Stimulated activated CD4-positive, alpha-beta T cell treated with anti-CD3 and anti-CD28 coated beads, TNF-alpha, amount 100 ng/mL, for 4 hours (primary cell): ENCODE results near the gene GNG13.
"Not testable (repeated sequence)": the region's sequence is repeated elsewhere in the genome, so short reads cannot be mapped to it uniquely, and the experiment has no call there.

Experiments used
- DNase-seq, 3 experiments: peaks; one replicate each; pipeline ENCODE4 v3.0.0-alpha.2; 2020; ENCODE audit warnings: low read depth in 3 of 3

GNG13 gene, protein sequence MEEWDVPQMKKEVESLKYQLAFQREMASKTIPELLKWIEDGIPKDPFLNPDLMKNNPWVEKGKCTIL

DNA sequence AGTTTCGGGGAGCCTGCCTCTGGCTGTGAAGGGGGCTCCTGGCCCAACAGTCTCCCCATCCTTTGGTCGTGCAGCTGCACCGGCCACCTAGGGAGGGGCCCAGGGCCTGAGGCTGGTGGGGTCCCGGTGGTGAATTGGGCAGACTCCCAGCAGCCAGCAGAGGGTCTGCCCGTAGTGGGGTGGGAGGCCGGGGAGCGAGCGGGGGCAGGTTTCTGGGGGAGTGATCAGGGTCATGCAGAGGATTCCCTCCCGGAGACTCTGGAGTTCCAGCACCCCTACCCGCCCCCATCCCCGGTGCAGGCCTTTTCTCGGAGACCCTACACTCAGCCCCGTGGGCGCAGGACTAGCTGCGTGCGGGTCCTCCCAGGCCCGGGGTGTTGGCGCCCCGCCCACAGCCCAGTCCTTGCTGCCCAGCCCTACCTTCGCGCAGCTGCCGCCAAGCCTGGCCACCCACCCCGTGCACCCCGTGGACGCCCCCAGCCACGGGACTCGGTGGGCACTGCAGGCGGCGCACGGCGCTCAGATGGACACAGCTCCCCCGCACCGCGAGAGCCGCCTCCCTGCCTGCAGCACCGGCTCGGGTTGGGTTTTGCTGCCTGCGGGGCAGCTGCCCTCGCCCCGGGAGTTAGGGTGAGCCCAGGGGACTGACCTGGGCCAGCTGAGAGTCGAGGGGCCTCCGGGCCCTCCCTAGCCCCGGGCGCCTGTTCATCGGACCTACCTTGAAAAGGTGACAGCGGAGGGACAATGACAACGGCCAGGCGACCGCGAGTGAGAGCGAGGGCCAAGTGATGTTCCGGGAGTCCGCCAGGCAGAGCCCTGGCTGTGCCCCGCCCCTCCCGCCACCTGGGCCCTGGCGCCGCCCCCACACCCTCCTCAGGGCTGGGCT lies at the start of gene GNG13:
Gene GNG13, minus strand, starts transcription at position 787 of the 886 bp plus-strand sequence. CDS start 1,657 bp downstream, outside the sequence.
- DNase-seq = no peak

DNA sequence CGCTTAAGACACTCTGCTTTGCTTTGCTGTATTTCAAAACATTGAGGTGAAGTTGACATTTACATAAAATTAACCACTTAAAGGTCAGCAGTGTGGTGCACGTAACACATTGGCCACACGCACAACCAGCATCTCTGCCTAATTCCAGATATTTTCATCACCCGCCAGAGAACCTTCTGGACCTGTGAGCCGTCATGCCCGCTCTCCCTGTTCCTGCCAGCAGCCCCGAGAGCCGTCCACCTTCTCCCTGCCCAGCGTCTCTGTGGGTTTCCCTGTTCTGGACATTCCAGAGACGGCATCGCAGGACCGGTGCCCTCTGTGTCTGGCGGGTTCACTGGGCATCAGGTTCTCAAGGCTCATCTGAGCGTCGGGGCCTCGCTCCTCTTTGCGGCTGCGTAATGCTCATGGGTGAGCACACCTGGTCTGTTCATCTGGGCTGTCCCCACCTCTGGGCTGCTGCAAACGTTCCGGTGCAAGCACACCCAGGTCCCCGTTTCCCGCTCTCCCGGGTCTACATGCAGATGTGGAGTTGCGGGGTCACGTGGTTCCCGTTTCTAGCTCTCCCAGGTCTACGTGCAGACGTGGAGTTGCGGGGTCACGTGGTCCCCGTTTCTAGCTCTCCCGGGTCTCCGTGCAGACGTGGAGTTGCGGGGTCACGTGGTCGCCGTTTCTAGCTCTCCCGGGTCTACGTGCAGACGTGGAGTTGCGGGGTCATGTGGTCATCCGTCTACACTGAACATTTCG lies 48.1 kb upstream of the GNG13 start:
- no peak for DNase-seq

DNA sequence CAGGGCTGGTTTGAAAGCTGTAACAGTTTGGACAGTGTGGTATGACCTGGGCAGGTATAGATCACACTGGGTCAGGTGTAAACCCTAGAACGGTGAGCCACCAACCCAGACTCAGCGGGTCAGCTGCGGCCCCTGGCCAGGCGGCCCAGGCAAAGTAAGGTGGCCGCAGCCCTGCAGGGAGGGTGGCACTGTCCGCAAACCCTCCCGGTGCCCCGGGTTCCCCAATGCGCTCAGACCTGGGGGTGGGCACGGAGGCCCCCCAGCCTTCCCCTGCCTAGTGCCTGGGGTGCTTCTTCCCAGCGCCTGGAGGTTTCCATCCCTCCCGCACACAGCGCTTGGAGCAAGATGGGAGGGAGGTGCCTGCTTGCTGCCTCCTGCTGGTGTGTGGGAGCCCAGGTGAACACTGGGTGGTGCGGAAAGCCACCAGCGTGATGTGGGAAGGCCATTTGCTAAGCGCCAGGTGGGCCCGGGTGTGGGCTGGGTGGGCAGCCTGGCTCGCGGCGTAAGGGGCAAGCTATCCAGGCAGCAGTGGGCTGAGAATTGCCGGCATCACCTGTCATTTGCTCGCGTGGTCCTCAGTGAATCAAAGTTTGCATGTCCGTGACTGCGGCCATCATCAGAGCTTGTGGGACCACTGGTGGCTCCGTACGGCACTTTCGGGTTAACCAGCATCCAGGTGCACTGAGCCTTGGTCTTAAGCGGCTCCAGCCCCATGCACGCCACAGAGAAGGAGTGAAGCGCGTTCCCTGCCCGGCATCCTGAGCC lies 47.3 kb upstream of the GNG13 start:
- DNase-seq = no peak

DNA sequence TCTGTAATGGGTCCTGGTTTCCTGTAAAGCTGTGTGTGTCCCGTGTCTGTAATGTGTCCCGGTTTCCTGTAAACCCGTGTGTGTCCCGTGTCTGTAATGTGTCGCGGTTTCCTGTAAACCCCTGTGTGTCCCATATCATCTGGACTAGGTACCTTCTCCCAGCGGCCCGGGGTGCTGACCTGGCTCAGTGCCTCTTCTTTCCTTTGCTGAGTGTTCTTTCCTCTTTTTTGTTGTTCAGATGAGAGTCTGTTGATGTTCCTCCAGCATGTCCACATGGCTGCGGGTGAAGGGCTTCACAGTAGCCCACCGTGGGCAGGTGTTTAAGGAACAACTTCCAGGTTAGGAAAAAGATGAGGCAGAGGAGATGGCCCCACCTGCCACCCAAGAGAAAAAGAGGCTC lies 46.6 kb upstream of the GNG13 start:
- no peak for DNase-seq

DNA sequence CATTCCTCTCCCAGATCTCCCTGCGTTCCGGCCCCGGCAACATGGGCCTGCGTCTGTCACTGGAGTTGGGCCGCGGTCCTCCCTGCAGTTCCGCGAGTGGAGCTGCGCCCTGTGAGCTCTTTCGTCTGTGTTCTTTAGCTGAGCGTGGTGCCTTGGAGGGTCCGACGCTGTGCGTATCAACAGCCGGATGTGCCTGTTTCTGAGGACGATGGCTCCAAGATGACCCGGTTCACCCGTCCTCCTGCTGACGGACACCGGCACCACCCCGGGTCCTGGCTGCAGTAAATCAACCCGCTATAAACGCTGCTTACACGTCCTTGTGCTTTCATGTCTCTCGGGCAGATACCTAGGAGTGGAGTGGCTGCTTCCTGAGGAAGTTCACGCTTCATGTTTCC lies 44.8 kb upstream of the GNG13 start:
- DNase-seq = no peak

DNA sequence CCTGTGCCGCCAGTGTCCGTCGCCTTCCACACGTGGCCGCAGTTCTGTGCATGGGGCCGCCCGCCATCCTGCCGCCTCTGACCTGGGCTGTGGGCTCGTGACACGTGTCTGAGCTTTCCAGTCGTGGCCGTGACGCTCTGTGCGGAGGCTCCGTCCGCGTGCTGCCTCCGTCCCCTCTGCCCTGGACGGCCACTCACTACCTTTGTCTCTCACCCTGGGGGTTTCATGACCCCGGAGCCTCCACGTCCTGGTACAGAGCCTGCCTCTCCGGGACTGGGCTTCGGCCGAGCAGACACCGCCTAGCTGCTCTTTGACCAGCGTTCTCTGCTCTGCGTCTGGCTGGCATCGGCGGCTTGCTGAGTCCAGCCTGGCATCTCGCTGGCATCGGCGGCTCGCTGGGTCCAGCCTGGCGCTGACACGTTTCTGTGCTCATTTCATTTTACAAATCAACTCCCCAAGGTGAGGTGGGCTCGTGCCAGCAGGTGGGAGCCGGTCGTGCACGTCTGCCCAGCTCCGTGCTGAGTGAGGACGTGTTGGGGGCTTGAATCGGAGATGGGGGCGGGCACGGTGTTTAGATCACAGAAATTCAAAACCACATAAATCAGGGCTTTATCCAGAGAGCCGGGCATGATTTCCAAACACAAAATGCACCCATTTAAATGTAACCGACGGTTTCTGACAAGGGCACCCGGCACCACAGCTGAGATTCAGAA lies 44.3 kb upstream of the GNG13 start:
- DNase-seq = no peak

DNA sequence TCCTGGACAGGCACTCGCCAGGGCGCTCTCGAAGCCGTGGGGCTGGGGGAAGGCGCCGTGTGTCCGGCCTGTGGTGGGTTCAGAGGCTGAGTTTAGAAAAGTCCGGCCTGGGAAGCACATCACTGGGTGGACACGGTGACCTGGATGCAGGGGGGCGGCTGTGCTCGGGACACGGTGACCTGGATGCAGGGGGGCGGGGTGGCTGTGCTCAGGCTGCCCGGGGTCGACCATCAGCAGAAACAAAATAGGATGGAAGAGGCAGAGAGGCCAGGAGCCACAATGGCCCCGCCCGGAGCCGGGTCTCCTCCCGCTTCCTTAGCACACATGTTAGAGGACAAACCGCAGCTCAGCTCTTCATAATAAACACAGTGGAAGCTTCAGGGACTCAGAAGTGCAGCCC lies 43.2 kb upstream of the GNG13 start:
- no peak for DNase-seq

DNA sequence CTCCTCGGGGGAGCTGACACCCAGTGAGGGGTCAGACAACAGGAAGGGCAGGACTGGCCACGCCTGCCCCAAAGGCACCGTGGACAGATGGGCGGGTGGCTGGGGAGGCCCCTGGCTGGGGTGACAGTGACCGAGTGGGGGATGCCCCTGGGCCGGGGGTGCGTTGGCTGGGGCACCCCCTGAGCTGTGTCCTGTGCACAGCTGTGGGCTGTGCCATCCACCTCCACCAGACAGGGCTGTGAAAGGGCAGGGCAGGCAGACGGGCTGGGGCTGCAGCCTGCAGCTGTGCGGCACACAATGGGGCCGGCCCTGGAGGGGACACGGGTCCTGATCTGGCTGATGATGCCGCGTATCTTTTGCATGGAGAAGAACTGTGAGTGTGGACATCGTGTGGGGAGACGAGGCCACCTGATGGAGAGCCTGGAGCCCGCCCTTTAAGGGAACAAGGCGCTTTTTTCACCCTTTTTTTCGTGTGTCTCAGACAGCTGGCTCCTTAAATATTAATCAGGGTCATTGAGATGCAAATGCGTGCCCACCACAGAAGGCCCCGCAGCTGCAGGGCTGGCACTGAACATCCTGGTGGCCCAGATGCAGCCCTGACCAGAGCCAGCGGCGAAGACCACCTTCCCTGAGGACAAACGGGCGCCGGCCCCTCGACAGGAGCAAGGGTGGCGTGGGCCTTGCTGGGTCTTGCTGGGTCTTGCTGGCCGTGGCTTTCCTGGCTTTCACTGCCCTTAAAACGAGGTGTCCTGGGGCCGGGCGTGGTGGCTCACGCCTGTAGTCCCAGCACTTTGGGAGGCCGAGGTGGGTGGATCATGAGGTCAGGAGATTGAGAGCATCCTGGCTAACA lies 42.4 kb upstream of the GNG13 start:
- DNase-seq = no peak

DNA sequence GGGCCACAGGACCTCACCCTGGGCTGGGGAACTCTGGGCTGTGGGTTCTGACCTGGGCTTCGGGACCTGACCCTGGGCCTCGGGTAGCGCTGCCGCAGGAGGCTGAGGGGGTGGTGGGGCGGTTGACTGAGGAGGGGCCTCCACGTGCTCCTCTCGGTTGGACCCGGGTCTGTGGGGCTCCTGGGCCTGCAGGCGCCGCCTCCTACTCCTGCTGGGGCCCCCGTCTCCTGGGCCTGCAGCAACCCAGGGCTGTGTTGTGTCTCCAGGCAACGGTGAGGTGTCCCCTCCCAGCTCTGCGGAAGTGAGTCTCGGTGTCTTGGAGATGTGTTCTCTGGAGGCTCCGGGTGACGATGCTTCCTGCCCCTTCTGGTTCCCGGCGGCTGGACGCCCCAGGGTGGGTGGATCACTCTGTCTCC lies 41.5 kb upstream of the GNG13 start:
- DNase-seq = no peak

DNA sequence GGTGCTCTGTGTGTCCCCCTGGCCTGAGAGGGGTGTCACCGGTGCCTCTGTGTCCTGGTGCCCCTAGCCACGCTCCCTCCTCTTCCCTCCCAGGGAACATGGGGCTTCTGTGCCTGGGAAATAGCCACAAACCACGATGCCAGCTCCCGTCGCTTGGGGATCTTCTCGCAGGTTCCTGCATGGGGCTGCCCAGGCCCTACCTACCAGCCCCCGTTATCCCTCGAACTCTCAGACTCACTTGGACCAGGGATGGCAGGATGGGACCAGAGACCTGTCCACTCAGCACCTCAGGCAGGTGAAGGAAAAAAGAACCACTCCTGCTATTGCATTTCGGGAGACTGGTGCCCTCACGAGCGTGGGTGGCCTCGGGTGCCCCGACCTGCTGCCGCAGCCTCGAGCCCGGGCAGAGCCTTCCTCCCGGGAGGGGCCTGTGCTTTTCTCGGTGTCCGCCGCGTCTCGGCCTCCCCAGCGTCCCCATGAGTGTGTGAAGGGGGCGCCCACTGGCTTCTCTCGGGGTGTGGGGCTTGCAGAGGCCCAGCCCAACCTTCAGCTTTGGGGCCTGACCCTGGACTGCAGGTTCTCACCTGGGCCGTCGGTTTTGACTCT lies 41.0 kb upstream of the GNG13 start:
- no peak for DNase-seq

DNA sequence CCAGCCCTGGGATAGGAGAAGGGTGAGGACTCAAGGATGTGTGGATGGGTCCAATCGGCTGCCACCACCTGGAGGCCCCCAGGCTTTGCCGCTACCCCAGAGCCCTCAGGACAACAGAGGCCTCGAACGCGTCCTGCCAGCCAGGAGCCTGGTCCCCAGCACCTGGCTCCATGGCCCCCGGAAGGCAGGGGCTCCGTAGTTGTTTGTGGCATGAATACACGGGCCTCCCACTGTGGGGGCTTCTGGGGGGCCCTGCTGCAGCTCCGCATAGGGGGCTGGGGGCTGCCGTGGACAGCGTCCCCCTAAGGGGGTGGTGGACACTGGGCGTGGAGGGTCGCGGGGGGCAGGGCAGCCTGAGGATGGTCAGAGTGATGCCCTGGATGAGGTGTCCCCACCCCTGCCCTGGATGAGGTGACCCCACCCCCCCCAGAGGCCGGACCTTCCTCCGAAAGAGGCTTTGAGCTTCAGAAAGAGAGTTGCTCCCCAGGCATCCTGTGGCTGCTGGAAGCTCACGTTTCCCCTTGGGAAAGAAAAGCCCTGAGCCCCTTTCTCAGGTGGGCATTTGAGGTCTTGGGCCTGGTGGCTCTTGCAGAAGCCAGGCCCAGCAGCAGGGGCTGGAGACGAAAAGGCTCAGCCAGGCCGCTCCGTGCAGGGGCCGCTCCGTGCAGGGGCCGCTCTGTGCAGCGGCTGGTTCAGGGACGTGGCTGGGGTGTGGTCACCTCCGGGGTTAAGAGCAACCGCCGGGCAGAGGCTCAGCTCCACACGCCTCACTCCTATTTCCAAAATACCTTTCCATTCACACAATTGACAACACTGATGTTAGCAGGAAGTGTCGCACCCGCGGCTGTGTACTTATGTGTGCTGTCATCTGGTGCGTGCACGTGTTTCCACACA lies 40.3 kb upstream of the GNG13 start:
- DNase-seq = no peak

DNA sequence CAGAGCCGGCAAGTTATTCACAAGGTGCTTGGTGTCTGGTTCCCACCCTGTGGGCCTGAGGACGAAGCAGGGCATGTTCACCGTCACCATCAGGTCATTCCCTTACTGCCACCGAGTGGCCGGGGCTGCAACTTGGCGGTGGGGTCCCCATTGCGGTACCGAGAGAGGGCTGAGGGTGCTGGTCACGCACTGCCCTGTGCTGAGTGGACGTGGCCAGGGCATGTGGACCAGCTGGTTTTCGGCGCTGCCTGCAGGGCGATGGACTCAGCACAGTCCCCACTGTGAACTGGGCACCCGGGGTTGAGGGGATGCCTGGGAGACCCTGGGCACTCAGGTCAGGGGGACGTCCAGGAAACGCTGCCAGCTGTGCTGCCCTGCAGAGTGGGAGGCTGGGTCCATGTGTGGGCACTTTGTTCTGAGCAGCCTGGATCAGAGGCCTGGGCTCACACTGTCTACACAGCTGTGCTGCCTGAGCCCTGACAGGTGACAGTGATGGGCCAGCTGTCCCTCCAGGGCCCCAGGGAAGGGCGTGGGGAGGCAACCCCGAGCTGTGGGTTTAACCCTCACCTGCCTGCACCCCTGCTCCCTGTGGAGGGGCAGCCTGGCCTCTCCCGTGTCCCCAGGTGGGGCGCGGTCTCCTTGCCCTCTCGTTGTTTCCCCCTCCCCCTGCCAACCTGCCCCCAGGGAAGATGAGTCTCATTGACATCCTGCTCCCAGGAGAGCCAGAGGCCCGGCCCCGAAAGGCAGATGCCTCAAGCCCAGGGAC lies 39.3 kb upstream of the GNG13 start:
- no peak for DNase-seq

DNA sequence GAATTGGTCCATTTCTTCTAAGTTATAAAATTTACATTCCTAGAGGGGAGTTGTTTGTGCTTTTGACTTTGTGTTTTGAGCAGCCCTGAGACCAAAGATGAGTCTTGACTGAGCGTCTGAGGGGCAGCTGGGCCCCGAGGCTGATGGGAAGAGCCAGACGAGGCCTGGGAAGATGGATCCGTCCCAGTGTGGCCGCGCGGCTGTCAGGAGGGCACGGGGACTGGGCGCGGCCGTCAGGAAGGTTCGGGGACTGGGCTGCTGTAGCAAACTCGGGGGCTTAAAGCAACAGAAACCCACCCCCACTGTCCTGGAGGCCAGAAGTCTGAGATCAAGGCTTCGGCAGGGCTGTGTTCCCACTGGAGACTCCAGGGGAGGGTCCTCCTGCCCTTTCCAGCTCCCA lies 38.2 kb upstream of the GNG13 start:
- DNase-seq = no peak

DNA sequence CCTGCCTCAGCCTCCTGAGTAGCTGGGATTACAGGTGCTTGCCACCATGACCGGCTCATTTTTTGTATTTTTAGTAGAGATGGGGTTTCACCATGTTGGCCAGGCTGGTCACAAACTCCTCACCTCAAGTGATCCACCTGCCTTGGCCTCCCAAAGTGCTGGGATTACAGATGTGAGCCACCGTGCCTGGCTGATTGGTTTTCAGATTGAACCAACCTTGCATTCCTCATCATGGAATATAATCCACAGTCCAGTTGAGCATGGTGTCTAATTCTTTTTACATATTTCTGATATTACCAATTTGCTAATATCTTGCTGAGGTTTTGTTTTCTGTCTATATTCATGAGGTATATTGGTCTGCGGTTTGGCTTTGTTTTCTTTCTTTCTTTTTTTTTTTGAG lies 36.3 kb upstream of the GNG13 start:
- DNase-seq = not testable (repeated sequence)

DNA sequence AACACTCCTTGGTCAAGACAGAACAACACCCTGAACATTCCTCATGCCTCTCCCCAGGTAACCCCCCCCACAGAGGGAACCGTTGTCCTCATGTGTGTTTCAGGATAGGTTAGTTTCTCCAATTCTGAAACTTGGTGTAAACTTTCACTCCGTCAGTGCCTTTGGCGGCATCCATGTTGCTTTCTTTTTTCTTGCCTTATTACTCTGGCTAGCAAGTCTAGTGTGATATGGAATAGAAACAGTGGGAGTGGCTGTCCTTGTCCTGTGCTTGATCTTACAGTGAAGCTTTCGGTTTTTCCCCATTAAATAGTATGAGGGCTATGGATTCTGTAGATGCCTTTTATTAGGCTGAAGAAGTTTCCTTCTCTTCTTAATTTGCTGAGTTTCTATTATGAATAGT lies 35.7 kb upstream of the GNG13 start:
- DNase-seq = no peak

DNA sequence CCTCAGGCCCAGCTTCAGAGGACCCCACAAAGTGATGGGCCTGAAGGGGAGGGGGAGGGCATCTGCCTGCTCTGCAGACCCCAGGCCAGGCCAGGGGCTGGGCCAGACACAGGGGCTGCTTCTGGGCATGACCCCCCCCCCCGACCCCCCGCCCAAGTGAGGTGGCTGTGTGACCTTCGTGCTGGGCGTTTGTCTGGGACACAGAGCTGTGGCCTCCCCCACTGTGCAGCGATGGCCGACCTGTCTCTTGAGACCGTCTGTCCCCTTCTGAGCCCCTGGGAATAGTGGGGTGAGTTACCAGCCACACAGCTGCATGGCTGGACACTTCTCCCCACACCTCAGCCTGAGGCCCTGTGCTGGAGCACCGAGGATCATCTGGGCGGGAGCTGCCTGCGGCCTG lies 34.8 kb upstream of the GNG13 start:
- no peak for DNase-seq

DNA sequence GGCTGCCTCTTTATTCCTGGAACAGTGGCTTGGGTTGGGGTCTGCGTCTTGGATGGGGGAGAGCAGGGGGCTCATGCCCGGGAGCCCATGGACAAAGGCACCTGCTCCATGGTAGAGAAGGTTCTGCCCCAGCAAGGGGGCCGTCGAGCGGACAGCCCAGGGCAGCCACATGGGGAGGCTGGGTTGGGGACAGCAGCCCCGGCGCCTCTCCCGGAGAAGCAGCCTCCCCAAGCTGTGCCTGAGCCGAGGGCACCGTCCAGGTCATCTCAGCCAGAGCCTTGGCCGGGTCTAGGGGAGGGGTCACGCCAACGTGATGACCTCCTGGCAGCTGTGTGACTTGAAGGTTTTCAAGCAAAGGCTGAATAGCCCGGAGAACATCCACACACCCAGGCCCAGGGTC lies 32.9 kb upstream of the GNG13 start:
- DNase-seq = no peak

DNA sequence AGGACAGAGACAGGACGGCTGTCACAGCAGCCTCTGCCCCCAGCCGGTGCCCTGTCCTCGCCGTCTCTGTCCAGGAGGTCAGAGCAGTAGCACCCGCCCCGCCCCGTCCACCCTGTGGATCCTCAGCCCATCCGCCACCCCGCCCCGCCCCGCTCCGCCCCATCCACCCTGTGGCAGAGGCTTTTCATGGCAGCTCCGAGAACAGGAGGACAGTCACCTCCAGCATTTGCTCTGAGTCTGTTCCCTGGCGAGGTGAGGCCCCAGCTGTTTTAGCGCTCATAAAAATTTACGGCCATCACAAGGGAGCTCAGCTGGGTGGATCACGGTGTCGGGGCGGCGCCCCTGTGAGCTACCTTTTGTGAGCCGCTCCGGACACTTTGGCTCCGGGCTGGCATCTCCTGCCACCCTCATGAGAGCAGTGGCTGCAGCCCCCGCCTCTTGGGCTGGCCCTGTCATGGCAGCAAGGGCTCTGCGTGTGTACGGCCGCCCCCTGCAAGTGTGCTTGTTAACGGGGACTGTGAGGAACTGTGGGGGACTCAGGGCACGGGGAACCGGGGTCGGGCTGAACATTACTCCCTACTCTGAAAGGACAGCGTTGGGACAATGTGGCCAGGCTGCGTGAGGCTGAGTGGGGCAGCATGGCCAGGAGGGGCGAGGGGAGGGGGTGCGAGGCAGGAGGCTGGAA lies 32.3 kb upstream of the GNG13 start:
- no peak for DNase-seq
